Neural crest cell (in vitro differentiated cells): Measurements from ENCODE around the gene KIF26B. TPM values are rescaled to one million over a fixed set of nuclear protein-coding genes. Genes with fewer than 3 reads are reported as not detected.
A peak's percentile ranks its signal among the peaks of the same experiment; 100 is the strongest.

Source experiments
- DNase-seq: peaks from one replicate; pipeline ENCODE4 v3.0.0; 2021; ENCODE audit warnings: low read depth, mixed read lengths, low spot score
- H3K27ac Mint-ChIP-seq: one replicate; pipeline ENCODE4 v1.8.0; 2021; ENCODE audit warnings: mild to moderate bottlenecking, mixed read lengths; ENCODE audit not compliant: unreplicated experiment
- H3K27me3 Mint-ChIP-seq: 2 replicates; pipeline ENCODE4 v1.8.0; 2021; ENCODE audit warnings: low read depth, mild to moderate bottlenecking, mixed read lengths
- H3K36me3 Mint-ChIP-seq: 2 replicates; pipeline ENCODE4 v1.8.0; 2021; ENCODE audit warnings: low read depth, mild to moderate bottlenecking, mixed read lengths
- H3K4me1 Mint-ChIP-seq: 2 replicates; pipeline ENCODE4 v1.8.0; 2021; ENCODE audit warnings: mixed read lengths
- H3K4me3 Mint-ChIP-seq: one replicate; pipeline ENCODE4 v1.8.0; 2021; ENCODE audit warnings: mild to moderate bottlenecking, mixed read lengths
- H3K9me3 Mint-ChIP-seq: 2 replicates; pipeline ENCODE4 v1.8.0; 2021; ENCODE audit warnings: mixed read lengths
- CTCF ChIP-seq: fragments of 200-600 bp; sonication (generic); conservative IDR thresholded peaks from 2 replicates; pipeline ENCODE4 v1.5.0; 2021; ENCODE audit warnings: antibody characterized with exemption, mild to moderate bottlenecking
- total RNA-seq: library from RNA; stranded (reverse); gene quantifications from 2 replicates; pipeline ENCODE4 v1.2.1, GENCODE V29; 2021

The KIF26B gene
- total RNA-seq, 1 donor from 2014 or later: 6.2 TPM

DNA sequence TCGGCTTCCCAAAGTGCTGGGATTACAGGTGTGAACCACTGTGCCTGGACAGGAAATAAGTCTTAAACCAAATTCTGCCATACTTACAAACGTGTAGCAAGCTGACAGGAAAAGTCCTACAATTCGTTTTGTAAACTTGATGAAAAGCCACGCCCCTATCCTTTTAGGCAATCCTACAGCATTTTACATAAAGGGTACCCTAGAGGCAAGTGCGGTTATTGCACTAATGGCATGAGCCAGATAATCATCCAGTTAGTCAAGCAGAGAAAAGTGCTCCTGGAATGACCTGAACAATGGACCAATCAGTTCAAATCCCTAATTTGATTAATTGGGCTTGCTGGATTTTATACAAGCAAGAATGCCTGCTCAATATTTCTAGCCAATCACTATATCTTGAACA lies 338.2 kb downstream of the KIF26B start:
- peak; percentile 43 for TF ChIP-seq CTCF
- no peak for DNase-seq
- H3K4me3 Mint-ChIP-seq: no peak overlapping the region

DNA sequence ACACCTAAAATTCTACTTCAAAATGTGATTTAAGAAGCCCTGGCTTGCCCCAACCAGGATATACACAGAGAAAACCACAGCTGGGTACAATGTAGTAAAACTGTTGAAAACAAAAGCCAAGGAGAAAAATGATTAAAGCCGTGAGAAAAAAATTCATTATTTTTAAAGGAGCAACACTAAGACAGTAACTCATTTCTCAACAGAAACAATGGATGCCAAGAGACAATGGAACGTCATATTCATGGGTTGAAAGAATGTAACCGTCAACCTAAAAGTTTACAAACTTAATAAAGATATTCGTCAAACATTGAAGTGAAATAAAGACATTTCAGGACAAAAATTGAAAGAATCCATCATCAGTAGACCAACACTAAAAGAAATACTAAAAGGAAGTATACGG lies 340.9 kb downstream of the KIF26B start:
- H3K9me3 Mint-ChIP-seq: peaks cover 3% of the 10 kb centered on the region
- H3K36me3 Mint-ChIP-seq: peaks cover 2% of the 10 kb centered on the region
- H3K4me1 Mint-ChIP-seq: peaks cover 9% of the 10 kb centered on the region
- TF ChIP-seq CTCF: no peak
- no peaks in the 10 kb centered on the region for H3K27me3 Mint-ChIP-seq
- no peak overlapping the region for H3K4me3 Mint-ChIP-seq
- no peak overlapping the region for H3K27ac Mint-ChIP-seq
- no peak for DNase-seq

More for the DNA sequence above, 338.2 kb downstream of the KIF26B start:
- Mint-ChIP-seq H3K27ac (no peak overlapping the region), H3K4me1 (no peaks in the 10 kb centered on the region), H3K9me3 (peaks cover 3% of the 10 kb centered on the region), H3K36me3 (peaks cover 2% of the 10 kb centered on the region), H3K27me3 (no peaks in the 10 kb centered on the region)

GRCh38 chr1:245500546-245500945 lies 345.8 kb downstream of the KIF26B start:
- Mint-ChIP-seq H3K36me3 (peaks cover 3% of the 10 kb centered on the region), H3K27me3 (no peaks in the 10 kb centered on the region), H3K9me3 (no peaks in the 10 kb centered on the region), H3K4me1 (peaks cover 15% of the 10 kb centered on the region), H3K4me3 (no peak overlapping the region), H3K27ac (no peak overlapping the region)
- TF ChIP-seq CTCF: no peak
- DNase-seq: no peak

GRCh38 chr1:245501633-245502032 lies 346.8 kb downstream of the KIF26B start:
- TF ChIP-seq CTCF: no peak
- Mint-ChIP-seq H3K9me3 (no peaks in the 10 kb centered on the region), H3K36me3 (peaks cover 3% of the 10 kb centered on the region), H3K27ac (no peak overlapping the region), H3K4me3 (no peak overlapping the region), H3K27me3 (no peaks in the 10 kb centered on the region), H3K4me1 (peaks cover 15% of the 10 kb centered on the region)
- DNase-seq: no peak

- Mint-ChIP-seq H3K36me3 (peaks cover 3% of the 10 kb centered on the region), H3K27me3 (no peaks in the 10 kb centered on the region), H3K4me1 (peaks cover 15% of the 10 kb centered on the region), H3K4me3 (no peak overlapping the region), H3K9me3 (no peaks in the 10 kb centered on the region), H3K27ac (no peak overlapping the region)
- no peak for TF ChIP-seq CTCF
- DNase-seq: no peak
Measured at GRCh38 chr1:245503548-245503947, 348.8 kb downstream of the KIF26B start.

- no peak for DNase-seq
Measured at GRCh38 chr1:245510144-245510543, 355.4 kb downstream of the KIF26B start.

More at GRCh38 chr1:245510144-245510543, 355.4 kb downstream of the KIF26B start:
- no peak overlapping the region for H3K4me3 Mint-ChIP-seq
- peaks cover 7% of the 10 kb centered on the region for H3K27me3 Mint-ChIP-seq
- no peak overlapping the region for H3K27ac Mint-ChIP-seq
- no peak for TF ChIP-seq CTCF
- no peaks in the 10 kb centered on the region for H3K9me3 Mint-ChIP-seq
- peaks cover 21% of the 10 kb centered on the region for H3K4me1 Mint-ChIP-seq
- no peaks in the 10 kb centered on the region for H3K36me3 Mint-ChIP-seq
